CD4-positive, alpha-beta T cell treated with Interleukin-6 for 4 hours (primary cell): ENCODE measurements around the gene MSH5.

Experiments used
- DNase-seq: peaks from one replicate; pipeline ENCODE4 v3.0.0-alpha.2; 2020; ENCODE audit warnings: mixed read lengths

MSH5 gene

DNA sequence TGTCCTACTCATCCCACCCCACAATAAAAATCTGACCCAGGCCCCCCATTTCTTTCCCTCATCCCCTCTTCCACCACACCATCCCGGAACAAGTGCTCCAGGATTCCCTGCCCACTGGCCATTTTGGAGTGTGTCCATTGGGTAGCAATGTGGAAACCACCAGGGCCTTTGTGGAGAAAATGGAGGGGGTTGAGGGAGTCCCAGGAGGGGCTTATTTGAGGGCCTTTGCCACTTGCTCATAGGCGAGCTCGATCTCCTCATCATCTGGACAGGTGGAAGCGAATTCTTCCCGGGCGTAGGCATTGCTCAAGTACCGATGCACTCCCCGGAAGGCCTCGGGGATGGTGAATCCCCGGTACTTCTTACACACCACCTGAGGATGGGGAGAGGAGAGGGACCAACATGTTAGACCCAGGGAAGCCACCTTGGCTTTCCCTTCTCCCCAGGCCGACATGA lies 9.1 kb upstream of the MSH5 start:
- no peak for DNase-seq

DNA sequence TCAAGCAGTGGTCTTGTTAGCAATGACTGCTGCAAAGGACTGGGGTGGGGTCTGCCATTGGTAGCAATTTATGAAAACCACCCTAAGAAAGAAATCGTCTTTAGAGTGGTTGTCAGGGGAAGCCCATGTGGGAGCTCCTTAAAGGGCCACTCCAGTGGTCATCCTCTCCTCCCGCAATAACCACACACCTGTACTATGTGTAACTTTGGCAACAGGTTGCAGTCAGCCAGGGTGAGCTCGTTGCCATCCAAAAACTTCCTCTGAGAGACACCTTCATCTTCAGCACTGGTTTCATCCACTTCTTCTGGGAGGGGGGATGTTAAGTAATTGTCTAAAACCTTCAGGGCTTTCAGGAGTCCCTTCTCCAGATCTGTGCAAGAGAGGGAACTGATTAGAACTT lies 7.8 kb upstream of the MSH5 start:
- no peak for DNase-seq

DNA sequence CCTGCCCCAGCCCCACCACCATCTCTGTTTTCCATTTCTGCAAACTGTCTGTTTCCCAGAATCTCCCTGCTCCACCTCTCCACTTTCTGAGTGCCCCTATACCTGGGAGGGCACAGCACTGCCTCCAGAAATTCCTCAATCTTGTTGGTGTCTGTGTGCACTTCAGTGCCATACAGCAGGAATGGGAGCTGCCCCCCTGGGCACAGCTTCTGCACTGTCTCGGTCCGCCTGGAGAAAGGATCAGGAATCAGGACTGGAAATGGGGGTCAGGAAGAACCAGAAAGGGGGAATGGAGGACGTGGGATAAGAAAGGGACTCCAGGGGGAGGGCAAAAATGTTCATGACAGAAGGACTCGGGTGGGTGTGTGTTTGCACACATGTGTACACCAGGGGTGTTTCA lies 6.1 kb upstream of the MSH5 start:
- no peak for DNase-seq

DNA sequence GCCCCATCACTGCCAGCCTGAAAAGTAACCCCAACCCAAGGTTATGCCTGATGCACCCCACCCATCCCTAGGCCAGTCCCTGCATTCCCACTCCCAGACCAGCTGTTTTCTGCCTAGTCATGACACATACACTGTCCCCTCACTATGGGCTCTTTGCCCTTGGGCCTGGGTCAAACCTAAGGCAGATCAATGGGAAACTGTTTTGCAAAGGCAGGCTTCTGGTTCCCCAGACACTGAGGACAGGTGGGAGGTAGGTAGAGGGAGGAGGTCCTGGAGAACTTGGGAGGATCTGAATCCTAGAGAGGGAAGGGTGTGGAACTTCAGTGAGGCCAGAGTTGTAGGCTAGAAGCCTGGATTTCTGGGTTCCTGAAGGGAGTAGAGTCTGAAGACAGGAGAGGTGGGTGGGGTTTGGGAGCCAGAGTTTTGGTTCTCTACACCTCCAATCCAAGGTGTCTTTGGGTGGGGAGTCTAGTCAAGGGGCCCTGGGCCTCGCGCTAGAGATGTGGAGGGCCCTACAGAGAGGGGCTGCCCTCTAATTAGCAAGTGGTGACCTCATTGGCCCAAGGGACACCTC lies 5.5 kb upstream of the MSH5 start:
- DNase-seq = no peak

DNA sequence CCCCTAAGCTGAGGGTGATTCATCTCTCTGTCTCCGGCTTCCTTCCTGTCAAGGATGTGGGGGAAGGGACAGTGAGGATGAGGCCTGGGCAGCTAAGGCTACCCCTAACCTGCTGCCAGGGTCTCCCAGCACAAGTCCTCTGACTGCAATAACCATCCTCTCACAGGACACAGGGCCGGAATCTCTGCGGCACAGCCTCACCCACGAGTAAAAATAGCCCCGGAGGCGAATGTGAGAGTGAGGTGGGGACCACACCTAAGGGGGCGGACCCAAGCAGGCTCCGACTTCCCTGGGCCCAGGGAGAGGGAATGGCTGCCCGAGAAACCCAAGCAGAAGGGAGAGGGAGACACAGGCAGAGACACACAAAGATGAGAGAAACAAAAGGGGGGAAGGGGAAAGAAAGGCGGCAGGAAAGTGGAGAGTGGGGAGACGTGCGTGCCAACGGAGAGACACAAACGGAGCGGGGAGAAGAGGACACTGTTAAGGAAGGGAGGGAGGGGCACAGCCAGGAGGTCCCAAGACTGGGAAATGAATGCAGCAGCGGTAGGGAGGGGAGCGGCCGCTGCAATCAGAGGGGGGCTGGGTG lies 4.9 kb upstream of the MSH5 start:
- DNase-seq = peak; percentile 68

DNA sequence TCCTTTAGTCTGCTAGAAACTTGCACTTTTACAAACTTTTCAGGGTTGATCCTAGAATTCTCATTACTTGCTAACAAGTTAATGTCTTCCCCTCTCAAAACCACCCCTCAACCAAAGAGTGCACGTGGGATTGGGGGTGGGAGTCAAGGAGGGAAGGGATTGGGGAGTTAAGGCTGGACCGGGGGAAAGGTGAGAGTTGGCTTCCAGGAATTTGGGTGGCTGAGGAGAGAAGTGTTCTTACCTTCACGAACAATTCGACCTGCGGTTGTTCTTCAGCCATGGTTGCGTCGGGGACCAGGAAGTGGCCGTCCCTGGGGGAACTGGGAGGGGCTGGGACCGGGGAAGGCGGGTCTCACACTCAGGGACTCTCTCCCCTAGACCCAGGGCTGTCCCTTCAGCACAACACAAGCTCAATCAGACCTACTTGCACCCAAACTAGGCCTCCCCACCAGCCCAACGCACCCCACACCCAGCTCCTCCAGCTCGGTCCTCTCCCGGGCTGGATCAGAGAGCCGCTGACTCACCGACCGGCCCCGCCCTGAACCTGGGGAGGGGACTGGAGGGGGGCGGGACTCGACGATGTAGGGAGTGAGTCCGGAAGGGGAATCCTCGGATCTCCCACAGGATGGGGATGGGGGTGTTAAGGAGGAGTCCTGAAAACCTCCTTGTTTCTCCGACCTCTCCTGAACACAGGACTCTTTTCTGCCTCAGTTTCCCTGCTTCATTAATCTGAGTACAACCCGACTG lies 3.6 kb upstream of the MSH5 start, which contains the start of gene CLIC1:
Gene CLIC1, minus strand, starts transcription at position 510 of the 747 bp plus-strand sequence. Its CDS starts 230 bp downstream, at position 280.
- DNase-seq = peak; percentile 83

DNA sequence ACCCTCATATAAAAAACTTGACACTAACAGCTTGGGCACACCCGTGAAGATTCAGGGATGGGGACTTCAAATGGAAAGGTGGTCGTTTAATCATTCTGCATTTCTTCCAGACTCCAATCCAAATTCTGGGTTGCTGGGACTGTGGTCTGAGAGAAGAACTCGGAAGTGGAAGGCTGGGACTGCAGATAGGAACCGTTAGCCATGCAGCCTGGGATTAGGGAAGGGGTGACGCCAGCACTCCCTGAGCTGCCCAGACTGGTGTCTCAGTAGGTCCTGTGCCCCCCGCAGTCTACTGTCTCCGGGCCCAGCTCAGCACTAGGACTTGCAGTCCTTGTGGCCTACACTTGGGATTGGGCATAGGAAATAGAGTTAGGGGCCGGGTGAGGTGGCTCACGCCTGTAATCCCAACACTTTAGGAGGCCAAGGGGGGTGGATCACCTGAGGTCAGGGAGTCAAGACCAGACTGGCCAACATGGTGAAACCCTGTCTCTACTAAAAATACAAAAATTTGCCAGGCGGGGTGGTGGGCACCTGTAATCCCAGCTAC lies 3.0 kb upstream of the MSH5 start:
- DNase-seq = no peak

DNA sequence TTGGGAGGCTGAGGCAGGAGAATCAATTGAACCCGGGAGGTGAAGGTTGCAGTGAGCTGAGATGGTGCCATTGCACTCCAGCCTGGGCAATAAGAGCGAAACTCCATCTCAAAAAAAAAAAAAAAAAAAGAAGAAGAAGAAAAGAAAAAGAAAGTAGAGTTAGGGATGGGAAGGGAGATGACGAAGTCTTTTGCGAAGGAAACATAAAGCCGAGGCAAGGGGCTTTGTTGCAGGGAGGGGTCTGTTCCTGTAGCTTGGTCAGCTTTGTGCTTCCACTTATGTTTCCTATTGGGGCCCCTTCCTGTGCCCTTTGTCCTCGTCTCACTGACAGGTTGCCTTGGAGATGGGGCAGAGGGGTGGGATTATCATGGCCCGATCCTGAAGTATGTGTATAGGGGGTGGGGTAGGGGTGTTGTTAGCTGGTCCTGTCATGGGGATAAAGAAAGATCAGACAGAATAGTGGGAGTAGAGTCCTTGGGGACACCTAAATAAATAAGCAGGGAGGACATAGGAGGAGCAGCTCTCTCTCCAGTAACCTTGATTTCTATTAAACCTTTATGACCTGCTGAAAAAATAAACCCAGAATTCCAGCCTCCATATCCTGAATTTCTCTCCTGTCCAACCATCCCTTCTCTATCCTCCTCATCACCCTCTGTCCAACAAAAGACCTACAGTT lies 2.4 kb upstream of the MSH5 start:
- no peak for DNase-seq

DNA sequence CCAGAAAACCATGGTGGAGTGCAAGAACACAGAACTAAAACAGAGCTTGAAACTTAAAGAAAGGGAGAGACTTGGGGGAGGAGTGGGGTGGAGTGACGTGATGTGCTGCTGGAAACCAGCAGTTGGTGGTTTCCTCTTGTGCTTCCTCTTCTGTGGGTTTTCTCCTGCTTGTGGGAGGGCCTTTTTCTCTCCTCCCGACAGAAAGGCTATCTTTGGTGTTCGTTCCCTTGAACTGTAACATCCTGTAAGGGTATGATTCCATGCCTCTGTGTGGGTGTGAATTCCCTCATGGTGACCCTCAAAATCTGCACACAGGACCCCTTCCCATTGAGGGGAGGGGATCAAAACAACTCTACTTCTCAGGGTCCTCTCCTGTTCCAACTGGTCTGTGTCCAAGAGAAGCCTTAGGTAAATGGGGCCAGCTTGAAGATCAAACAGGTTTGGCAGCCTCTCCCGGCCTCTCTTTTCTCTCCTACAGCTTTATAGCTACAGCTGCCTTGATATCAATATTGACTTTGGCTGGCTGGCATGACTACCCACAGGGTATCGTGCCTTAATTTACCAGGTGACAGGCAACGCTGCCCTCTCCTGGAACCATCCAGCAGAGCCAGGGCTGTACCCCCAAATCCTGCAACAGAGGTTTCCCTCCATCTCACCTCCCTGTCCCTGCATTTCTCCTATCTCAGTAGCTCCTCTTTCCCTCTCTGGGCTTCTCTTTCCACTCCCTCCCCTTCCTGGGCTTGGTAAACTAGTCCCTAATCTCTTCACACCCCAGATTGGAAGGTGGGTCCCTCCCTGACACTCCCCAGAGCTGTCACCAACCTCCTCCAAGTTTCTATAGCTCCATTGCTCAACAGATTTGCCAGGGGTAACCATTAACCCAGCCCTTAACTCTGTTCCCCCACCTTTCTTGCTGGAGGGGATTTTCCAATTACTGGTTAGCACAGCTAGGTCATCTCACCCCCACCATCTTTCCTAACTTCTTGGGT lies 1.5 kb upstream of the MSH5 start:
- peak; percentile 75 for DNase-seq

DNA sequence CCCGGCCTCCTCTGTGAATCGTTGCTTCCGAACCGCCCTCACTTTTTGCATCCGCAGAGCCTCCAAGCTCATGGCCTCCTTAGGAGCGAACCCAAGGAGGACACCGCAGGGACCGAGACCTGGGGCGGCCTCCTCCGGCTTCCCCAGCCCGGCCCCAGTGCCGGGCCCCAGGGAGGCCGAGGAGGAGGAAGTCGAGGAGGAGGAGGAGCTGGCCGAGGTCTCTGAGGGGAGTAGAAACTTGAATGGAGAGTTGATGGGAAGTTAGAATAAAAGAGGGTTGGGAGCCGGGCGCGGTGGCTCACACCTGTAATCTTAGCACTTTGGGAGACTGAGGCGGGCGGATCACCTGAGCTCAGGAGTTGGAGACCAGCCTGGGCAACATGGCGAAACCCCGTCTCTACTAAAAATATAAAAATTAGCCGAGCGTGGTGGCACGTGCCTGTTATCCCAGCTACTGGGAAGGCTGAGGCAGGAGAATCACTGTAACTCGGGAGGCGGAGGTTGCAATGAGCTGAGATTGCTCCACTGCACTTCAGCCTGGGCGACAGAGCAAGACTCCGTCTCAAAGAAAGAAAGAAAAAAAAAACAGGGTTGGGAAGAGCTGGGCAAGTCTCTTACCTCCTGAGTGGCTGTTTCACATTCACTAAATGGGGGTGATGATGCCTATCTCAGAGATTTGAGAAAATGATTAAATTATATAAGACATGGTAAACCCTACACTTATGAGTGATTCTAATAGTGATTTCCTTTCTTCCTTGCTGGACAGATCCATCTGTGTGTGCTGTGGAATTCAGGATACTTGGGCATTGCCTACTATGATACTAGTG lies 805 bp downstream of the MSH5 start:
- no peak for DNase-seq

DNA sequence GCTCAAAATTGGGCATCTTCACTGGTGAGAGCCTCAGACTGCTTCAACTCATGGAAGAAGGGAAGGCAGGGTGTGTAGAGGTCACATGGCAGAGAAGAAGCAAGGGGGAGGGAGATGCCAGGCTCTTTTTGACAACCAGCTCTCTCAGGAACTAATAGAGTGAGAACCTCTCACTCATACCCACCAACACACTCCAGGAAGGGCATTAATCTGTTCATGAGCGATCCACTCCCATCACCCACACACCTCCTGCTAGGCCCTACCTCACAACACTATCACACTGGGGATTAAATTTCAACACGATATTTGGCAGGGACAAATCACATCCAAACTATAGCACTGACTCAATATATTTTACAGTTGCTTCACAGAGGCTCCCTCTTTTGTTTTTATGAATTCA lies 2.0 kb downstream of the MSH5 start:
- DNase-seq = no peak

DNA sequence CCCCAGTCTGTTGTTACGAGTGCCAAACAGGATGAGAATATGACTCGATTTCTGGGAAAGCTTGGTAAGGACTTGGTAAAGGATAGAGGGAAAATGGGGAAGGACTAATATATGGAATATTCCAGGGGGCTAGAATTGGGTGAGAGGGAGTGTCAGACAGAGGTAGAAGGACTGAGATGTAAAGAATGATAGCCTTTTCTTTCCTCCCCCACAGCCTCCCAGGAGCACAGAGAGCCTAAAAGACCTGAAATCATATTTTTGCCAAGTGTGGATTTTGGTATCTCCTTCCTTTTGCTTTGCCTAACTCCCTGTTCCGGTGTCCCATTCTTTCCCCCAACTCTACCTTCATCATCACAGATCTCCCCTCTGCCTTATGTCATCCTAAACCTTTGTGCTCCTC lies 3.1 kb downstream of the MSH5 start:
- no peak for DNase-seq

DNA sequence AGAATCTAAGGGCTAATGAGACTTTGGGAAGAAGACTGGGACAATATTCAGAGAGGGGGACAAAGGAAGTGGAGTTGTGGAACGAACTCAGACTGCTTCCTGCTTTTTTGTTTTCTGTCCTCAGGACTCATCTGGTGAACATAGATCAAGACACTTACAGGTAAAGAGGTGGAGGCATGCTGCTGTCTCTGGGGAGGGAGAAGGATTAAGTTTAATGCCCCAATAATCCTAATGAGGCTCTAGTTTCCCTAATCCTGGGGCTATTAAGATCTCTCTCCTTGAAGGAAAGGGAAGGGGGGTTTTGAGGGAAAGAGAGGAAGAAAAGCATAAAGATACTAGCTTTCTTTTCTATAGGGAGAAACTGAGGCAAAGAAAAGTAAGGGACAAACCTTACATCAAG lies 4.6 kb downstream of the MSH5 start:
- no peak for DNase-seq

DNA sequence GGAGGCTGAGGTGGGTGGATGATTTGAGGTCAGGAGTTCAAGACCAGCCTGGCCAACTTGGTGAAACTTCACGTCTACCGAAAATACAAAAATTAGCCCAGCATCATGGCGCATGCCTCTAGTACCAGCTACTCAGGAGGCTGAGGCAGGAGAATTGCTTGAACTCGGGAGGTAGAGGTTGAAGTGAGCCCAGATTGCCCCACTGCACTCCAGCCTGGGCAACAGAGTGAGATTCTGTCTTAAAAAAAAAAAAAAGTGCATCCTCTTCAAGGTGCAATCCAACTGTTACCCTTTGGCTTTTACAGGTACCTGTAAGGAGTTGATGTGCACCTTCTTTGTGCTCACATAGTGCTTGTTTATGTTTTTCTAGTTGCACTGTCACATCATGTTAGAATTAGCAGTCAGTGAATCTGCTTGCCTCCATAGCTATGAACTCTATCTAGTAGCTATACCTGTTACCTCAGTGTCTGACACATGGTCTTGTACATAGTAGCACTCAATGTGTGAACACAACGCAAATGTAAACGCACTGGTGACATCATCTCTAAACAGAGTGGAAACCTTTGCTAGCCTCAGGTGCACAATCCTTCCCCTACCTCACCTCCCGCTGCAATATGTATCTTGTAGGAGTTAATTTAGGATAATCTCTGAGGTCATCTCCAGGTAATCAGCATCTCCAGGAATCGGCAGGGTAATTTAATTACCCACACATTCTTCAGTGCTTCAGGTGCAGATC lies 9.7 kb downstream of the MSH5 start:
- DNase-seq = no peak

DNA sequence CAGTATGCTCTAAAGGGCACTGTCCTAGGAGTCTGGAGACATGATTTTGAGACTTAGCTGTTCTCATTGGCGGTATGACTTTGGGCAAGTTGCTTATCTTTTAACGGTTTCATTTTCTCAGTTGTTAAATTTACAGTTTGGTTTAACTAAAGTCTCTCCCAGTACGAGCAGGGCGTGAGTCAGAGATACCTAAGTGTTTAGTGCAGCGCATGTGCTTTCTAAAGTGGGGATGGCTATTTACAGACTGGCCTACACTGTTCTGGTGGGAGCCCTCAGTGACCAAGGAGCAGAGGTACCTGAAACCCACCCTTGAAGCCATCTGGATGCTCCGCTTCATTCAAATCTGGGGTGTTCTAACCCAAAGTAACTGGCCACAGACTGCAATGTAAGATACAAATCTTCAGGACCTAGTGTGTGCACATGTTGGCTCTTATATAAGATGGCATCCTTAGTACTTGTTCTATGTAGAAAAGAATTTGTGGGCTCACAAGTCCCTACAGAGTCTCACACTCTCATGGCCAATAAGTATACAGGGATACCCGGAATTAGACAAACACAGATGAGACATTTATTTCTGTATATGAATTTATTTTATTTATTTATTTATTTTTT lies 10.7 kb downstream of the MSH5 start:
- no peak for DNase-seq

DNA sequence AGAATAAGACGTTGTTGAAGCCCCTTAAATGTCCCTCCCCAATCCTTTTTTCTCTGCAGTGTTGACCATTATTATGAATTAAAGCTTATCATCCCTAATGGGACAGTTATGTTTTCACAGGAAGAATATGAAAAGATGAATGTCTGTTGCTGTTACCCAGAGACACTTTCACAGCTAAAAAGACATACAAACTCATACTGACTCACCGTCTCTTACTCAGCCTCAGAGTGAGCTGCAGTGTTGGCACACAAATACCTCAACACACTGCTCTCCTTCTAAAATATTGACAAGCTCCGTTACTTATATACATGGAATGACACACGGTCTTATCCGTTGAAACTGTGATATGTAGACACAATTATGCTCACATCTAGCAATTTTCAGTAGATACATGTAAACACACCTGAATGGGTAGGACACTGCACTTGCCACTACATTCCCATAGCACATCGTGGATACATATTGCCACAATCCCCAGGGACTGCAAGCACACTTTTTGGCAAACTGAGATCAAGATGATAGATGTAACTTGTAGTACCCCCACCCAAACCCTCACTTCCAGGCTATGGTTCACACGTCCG lies 13.0 kb downstream of the MSH5 start:
- DNase-seq = no peak

DNA sequence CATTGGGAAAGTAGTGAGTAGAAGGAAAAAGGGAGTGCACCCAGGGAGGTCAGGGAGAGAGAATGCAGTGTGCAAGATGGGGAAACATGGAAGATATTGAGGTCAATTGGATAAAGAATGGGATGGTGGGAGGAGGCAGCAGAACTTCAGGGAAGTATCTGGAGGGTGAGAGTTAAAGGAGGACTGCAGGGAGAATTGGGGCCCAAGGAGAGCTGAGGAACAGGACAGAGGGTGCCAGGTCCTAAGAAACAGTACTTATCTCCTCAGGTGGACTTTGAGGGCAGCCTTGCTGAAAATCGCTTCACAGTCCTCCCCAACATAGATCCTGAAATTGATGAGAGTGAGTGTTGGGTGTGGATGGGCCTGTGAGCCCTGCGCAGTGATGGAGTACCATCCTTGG lies 18.5 kb downstream of the MSH5 start:
- no peak for DNase-seq

DNA sequence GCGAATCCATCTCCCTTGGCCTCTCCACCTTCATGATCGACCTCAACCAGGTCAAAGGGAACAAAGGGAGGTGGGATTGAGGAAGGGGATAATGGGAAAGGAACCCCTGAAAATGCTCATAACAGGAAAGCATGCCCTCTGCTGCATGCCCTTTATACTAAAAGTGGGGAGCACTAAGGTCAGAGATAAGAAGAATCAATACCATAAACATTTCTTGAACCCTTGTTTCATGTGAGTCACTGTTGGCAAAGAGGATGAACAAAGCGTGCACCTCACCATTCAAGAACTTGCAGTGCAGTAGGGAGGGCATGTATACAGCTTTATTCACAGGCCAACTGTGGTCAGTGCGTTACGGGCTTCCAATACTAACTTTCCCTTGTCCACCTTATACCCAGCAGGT lies 21.0 kb downstream of the MSH5 start:
- peak; percentile 13 for DNase-seq

DNA sequence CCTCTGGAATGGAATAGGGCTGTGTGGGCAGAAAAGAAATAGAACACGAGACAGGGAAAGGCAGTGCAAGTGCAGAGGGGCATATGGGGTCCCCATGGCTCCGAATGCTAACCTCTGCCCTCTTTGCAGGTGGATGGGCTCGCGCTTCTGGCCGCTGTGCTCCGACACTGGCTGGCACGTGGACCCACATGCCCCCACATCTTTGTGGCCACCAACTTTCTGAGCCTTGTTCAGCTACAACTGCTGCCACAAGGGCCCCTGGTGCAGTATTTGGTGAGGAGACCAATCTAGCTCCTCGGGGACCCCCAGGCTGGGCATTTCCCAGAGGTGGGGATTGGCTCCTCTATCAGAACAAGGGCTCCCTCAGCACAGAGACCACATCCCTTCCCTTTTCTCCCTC lies 21.5 kb downstream of the MSH5 start:
- no peak for DNase-seq

DNA sequence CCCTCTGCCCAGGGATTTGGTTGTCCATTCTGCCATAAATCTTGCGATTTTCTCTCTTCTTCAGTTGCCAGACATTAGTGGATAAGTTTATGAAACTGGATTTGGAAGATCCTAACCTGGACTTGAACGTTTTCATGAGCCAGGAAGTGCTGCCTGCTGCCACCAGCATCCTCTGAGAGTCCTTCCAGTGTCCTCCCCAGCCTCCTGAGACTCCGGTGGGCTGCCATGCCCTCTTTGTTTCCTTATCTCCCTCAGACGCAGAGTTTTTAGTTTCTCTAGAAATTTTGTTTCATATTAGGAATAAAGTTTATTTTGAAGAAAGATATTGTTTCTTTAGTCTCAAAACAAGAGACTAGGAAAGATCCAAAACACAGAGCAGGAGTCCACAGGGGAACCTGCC lies 22.6 kb downstream of the MSH5 start, which contains the start of gene SAPCD1:
Gene SAPCD1, plus strand, starts transcription at position 301 of the 400 bp plus-strand sequence. CDS start 399 bp downstream, outside the sequence.
- DNase-seq = no peak
